PFSK-1 (cell line): ENCODE measurements around the gene HAPLN3.

Experiments
- FOXP2 ChIP-seq: optimal IDR thresholded peaks from 2 replicates; pipeline ENCODE3; 2011; ENCODE audit warnings: borderline replicate concordance, control low read depth, inconsistent platforms; ENCODE audit not compliant: insufficient read depth; ENCODE audit errors: extremely low read length, extremely low read depth
- POLR2AphosphoS5 ChIP-seq: IDR thresholded peaks from 2 replicates; pipeline ENCODE4 v1.6.1; 2012; ENCODE audit warnings: low read depth, mild to moderate bottlenecking, control low read depth, low read length, moderate library complexity
- REST ChIP-seq, 2 experiments: IDR thresholded peaks; 2 replicates each; pipeline versions ENCODE4 v1.6.1 to v1.8.0; 2011 to 2012; ENCODE audit warnings: low read depth in 2 of 2, low read length in 2 of 2, control low read depth in 1 of 2, inconsistent platforms in 1 of 2, mild to moderate bottlenecking in 1 of 2, moderate library complexity in 1 of 2; ENCODE audit not compliant: insufficient read depth in 1 of 2
- SIN3A ChIP-seq: IDR thresholded peaks from 2 replicates; pipeline ENCODE4 v1.6.1; 2012; ENCODE audit warnings: mild to moderate bottlenecking, low read length, moderate library complexity, borderline replicate concordance; ENCODE audit not compliant: insufficient read depth
- TAF1 ChIP-seq: IDR thresholded peaks from 2 replicates; pipeline ENCODE4 v1.6.1; 2012; ENCODE audit warnings: low read length, control low read depth, borderline replicate concordance; ENCODE audit not compliant: insufficient read depth

HAPLN3 gene

GRCh38 chr15:88906551-88906950 lies 11.2 kb upstream of the HAPLN3 start:
- no peak for TF ChIP-seq TAF1
- no peak for TF ChIP-seq SIN3A
- no peak for TF ChIP-seq FOXP2
- TF ChIP-seq REST (IDR thresholded peaks at IDR 0.05; ENCODE audit: insufficient read depth in 1 of 2, low read depth in 2 of 2, low read length in 2 of 2), result no peak
- no peak for TF ChIP-seq POLR2AphosphoS5

GRCh38 chr15:88906130-88906529 lies 10.8 kb upstream of the HAPLN3 start:
- no peak for TF ChIP-seq POLR2AphosphoS5
- no peak for TF ChIP-seq SIN3A
- TF ChIP-seq TAF1, result no peak
- TF ChIP-seq REST (IDR thresholded peaks at IDR 0.05; ENCODE audit: insufficient read depth in 1 of 2, low read depth in 2 of 2, low read length in 2 of 2), result no peak
- no peak for TF ChIP-seq FOXP2

- TF ChIP-seq FOXP2 (no peak), REST (IDR thresholded peaks at IDR 0.05; ENCODE audit: insufficient read depth in 1 of 2, low read depth in 2 of 2, low read length in 2 of 2) (no peak)
Observed at GRCh38 chr15:88905576-88905975, 10.2 kb upstream of the HAPLN3 start.

GRCh38 chr15:88904624-88905327 lies 9.4 kb upstream of the HAPLN3 start:
- TF ChIP-seq TAF1 (no peak), REST (IDR thresholded peaks at IDR 0.05; ENCODE audit: insufficient read depth in 1 of 2, low read depth in 2 of 2, low read length in 2 of 2) (no peak), SIN3A (no peak), POLR2AphosphoS5 (no peak), FOXP2 (no peak)

GRCh38 chr15:88904257-88904623 lies 8.9 kb upstream of the HAPLN3 start:
- TF ChIP-seq TAF1, result no peak
- no peak for TF ChIP-seq FOXP2
- no peak for TF ChIP-seq POLR2AphosphoS5
- no peak for TF ChIP-seq SIN3A
- TF ChIP-seq REST (IDR thresholded peaks at IDR 0.05; ENCODE audit: insufficient read depth in 1 of 2, low read depth in 2 of 2, low read length in 2 of 2), result no peak
